Stimulated activated CD8-positive, alpha-beta memory T cell treated with anti-CD3 and anti-CD28 coated beads, Interleukin-15, amount 100 ng/mL, for 4 hours (primary cell): ENCODE results near the gene DDX60.

Experiments
- DNase-seq, 2 donors: peaks; one replicate each; pipeline ENCODE4 v3.0.0-alpha.2; 2020; ENCODE audit warnings: low read depth in 2 of 2

DDX60 gene

DNA sequence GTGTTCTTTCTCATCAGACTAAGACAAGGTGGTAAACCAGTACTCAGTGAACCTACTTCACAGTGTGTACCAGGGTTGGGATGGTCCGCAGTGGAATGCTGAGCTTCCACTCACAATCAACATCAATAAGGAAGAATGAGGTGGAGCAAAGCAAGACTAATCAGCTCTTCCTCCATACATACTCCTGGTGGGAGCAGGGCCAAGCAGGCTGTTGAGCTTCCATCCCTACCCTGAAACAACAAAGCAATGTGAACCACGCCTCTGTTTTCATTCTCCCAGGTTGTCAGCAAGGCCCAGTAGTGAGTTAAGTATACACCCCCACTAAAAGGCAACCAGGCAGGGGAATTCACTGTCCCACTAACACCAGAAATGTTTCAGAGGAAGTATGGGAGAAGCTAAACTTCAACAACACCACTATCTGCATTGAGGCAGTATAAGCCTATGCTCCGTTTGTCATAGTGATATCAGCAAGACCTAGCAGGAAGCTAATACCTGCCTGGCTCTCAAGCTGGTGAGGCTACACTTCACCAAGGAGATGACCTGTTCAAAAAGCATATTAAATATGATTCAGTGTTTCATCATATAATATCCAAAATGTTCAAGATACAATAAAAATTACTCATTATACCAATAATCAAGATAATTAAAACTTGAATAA is 109.5 kb downstream of the DDX60 start:
- no peak for DNase-seq

DNA sequence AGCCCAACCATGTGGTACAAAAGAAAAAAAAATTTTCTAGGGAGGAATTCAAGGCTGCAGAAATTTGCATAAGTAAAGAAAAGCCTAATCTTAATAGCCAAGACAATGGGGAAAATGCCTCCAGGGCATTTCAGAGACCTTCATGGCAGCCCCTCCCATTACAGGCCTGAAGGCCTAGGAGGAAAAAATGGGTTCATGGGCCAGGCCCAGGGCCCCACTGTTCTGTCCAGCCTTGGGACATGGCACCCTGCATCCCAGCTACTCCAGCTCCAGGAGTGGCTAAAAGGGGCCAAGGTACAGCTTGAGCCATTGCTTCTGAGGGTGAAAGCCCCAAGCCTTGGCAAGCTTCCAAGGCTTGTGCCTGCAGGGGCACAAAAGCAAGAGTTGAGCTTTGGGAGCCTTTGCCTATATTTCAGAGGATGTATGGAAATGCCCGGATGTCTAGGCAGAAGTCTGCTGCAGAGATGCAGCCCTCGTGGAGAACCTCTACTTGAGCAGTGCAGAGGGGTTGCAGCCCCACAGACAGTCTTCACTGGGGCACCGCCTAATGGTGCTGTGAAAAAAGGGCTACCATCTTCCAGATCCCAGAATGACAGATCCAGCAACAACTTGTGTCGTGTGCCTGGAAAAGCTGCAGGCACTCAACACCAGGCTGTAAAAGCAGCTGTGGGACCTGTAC is 115.2 kb downstream of the DDX60 start:
- DNase-seq = no peak

DNA sequence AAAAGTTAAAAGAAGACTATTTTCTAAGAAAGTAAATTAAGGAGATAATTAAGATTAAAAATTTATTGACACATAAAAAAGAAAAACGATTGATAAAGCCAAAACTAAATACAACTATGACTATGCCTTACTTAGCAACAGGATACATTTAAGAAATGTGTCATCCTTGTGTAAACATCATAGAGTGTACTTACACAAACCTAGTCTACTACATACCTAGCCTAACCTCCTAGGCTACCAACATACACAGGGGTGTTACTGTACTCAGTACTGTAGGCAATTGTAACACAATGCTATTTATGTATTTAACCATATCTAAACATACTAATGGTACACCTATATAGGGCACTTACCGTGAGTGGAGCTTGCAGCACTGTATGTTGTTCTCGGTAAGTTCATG is 117.9 kb downstream of the DDX60 start:
- no peak for DNase-seq

DNA sequence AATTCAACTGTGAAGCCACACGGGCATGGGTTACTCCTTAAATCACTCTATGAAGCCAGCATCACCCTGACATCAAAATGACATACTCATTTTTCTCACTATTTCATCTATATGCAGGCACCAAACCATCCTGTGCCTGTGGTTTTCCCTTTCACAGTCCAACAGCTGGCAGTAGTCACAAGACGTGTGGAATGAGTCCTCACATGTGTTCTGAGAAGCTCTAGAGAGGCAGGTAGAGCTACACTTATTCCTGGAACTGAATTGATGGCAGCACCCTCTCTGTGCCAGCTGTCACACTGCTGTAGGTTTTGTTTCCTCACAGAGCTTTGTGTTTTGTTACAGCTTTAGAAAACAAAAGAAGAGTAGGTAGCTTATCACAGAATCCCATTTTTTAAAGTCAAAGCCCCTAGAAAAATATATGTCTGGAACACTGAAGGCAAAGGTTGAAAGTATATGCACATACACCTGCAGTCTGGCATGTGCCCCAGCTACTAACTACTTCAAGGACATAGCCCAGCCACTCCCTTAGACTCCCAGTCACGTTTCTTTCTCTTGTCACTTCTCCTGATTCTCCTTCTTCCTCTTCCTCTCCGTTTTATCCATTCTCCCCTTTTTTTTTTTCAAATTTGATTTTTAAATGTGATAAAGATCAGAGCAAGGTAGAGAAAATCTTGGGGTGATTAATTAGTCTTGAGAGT is 119.1 kb downstream of the DDX60 start:
- DNase-seq = no peak

DNA sequence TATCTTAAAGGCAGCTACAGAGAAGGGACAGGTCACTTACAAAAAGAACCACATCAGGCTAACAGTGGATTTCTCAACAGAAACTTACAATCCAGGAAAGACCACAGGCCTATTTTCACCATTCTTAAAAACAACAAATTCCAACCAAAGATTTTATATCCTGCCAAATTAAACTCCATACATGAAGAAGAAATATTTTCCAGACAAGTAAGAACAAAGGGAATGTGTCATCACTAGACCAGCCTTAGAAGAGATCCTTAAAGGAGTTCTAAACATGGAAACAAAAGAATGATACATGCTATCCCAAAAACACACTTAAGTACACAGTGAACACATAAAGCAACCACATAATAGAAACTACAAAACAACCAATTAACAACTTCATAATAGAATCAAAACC is 120.6 kb downstream of the DDX60 start:
- no peak for DNase-seq

DNA sequence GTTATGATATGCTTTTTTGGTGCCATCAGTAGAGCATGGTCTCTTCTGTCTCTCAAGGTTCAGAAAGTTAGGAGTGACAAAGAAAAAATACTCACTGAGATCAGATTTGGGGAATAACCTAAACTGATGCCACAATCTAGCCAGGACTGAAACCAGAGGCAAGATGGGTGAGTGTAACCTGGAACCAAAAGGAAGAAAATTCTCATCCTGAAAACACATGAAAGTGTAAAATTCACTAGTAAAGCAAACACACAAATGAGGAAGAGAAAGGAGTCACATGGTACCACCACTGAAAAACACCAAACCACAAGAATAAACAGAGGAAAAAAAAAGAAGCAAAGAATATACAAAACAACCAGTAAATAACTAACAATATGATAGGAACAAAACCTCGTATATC is 129.8 kb downstream of the DDX60 start:
- DNase-seq = no peak

DNA sequence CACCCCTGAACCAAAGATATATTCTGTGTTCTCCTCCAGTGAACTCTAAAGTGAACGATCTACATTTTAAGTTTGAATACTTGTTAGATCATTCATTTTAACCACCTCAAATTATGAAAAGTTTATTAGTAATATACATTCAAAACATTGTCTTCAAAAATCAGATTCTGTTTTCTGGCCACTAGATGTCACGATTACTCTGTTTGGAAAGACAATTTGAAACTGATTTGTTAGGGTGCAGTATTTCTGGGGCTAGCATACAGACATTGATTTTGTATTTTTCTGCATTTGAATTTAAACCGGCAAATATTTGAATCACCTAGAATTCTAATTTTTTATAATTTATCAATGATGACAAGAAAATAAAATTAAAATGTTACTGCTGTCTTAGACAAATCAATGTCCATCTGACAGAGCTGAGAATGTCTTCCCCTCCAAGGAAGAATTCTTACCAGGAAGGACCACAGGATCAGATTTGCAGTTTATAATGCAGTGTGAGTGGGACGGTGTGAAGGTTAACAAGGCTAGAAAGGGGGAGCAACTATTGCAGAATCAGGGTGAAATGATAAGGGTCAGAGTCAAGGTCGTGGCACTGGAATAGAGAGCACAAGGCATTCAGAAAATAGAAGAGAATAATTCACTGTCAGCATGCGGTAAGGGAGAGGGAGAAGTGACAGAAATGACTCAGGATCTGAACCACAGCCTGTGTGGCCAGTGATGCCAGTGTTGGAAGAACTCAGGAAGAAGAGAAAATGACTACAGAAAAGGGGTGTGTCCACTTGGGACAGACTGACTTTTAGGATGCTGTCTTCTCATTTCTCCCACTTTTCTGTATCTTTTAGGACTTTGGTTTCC is 134.6 kb downstream of the DDX60 start:
- DNase-seq = no peak

DNA sequence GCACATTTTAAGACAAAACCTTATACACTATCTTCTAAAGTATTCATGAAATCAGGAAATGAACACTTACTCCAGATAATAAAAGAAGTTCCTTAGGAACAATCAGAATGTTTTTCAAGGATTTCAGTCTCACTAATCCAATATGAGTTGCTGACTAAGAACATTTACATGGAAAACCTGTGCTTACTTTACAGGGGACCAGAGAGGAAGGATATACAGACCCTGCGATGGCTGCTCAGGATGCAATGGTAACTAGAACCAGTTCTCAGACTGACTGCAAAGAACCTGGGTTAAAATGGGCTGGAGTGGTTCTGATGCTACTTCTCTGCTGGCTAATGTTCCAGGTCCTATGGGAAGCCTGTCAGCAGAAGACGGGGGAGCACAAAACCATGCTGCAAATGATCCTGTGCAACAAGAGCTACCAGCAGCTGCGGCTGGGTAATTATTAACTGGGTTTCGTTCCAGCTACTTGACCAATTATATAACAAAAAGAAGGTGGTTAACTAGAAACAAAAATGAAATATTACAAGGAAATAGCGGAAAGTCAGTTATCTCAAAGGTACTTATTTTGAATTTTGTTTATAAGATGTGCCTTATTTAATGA is 140.9 kb downstream of the DDX60 start:
- no peak for DNase-seq

DNA sequence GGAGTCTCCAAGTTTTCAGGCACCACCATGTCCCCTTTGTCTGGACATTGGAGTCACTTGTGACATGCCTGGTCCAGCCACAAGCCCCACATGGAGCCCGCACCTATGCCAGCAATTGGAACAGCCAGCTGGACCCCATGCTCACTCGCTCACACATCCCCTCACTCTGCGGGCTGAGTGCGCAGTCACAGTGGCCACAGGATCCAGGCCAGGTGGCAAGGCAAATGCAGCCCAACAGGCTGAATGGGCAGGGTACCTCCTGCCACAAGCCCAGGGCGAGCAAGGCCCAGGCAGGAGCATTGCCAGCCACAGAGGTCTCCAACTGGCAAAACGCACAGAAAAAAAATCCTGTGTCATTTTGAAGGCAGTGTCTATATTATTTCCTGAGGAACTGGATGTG is 144.2 kb downstream of the DDX60 start:
- no peak for DNase-seq

DNA sequence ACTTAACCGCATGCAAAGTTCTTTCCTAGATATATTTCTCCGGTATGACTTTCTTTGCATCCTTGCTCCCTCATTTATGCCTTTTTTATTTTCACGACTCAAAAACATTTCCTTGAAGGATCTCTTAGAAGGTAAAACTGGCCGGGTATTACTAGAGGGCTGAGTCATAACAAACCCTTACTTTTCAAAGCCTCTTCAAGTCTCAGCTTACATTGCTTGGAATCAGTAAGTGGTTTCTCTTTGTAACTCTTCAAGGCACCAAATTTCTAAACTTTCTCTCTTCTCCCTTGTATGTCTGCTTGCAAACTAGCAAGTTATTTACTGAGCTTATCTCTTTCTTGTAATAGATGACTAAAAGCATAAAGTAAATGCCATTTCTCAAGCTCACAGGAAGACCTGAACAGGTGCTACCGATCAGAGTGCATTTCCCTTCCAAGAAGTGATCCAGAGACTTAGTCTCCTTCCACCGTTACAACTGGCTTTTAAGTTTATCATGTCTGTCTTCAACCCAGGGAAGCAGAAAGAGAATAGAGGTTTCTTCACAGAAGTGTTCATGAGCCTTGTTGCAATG is 150.8 kb downstream of the DDX60 start:
- DNase-seq = no peak
